ENCODE data around the gene MFAP5. TPM values are rescaled to one million over a fixed set of nuclear protein-coding genes. Genes with fewer than 3 reads are reported as not detected.
"Not testable (repeated sequence)": the region's sequence is repeated elsewhere in the genome, so short reads cannot be mapped to it uniquely, and the experiment has no call there.

MFAP5 gene
- polyA plus RNA-seq, 3 donors, result 0.10 to 2.3 (median 1.0) TPM

DNA sequence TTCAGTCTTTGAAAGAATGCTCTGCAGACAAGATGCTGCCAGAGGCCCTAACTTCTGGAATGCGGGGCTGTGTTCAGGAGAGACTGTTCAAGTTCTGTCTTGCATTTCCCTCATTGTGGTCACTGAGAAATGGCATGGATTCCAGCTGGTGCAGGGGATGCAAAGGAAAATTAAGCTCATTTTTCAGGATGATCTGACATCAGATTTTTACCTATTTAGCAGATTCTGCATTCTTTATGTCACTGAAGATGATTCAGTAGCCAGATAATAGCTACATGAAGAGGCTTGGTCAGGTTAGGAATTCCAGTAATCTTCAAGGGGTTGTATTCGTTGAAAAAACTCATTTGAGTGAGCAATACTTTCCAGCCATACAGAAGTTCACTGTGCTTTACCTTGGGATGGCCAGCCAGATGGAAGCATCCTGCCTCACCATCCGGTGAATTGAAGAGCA lies 16.1 kb upstream of the MFAP5 start:
- no peak for DNase-seq

DNA sequence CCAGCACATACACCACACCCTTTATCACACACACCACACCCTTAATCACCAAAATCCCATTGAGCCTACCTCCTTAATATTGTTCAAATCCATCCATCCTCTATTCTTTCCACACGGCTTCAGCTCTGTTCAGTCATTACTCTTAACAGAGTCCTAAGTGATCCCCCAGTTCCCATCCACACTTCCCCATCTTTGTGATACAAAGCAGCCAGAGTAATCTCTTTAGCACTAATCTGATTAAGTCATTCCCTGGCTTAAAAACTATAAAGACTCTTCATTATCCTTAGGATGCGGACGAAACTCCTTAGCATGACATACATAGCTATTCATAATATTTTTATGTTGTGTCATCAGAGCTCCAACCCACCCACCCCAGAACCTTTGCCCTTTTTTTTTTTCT lies 14.7 kb upstream of the MFAP5 start:
- no peak for DNase-seq

DNA sequence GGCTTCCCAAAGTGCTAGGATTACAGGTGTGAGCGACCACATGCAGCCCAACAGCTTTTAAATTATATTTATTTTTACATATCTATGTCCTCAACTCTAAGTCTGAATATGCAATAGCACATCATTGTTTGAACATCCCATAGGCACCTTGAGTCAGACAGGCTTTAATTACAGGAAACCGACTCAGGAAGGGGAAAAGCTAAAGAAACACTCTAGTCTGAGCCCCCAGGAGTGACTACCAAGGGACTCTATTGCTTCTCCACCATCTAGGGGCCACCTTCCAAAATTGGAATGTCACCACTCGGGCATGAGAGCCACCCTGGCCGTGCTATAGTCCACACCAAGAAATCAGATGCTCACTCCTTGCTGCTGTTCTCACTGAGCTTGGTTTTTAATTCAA lies 14.0 kb upstream of the MFAP5 start:
- DNase-seq, result no peak

DNA sequence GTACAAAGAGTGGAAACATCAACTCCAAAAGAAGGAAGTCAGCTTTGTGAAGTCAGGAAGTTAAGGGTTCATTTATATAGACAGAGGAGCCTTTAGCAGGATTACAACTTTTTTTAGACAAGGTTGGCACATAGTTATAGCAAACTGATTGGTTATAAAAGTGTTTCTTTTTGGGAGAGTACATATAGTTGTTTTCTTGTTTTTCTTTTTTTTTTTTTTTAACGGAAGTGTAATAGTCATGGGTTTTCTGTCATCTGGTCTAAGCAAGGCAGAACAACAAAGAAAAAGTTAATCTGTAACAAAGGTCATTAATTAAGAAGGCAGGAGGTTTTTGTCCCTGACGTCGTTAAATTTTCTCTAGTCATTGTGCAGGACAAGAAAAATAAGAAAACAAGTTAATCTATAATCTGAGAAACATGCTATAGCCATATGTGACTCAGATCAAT lies 13.0 kb upstream of the MFAP5 start:
- no peak for DNase-seq

DNA sequence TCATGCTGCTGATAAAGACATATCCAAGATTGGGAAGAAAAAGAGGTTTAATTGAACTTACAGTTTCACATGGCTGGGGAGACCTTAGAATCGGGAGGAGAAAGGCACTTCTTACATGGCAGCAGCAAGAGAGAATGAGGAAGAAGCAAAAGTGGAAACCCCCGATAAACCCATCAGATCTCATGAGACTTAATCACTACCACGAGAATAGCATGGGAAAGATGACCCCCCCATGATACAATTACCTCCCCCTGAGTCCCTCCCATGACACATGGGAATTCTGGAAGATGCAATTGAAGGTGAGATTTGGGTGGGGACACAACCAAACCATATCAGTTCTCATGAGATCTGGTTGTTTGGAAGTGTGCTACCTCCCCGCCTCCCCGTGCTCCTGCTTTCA lies 9.8 kb upstream of the MFAP5 start:
- no peak for DNase-seq

DNA sequence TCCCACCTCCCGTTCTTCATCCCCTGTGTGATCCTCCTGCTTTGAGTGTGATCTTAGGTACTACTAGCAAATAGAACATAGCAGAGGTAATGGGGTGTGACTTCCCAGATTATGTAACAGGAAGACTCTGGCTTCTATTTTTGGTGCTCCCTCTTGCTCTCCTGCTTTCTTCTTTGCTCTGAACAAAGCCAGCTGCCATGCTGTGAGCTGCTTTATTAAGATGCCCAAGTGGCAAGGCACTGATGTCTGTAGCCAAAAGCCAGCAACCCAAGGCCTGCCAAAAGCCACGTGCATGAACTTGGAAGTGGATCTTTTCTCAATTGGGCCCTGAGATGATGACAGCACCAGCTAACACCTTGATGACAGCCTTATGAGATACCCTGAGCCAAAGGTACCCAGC lies 5.8 kb upstream of the MFAP5 start:
- no peak for DNase-seq

DNA sequence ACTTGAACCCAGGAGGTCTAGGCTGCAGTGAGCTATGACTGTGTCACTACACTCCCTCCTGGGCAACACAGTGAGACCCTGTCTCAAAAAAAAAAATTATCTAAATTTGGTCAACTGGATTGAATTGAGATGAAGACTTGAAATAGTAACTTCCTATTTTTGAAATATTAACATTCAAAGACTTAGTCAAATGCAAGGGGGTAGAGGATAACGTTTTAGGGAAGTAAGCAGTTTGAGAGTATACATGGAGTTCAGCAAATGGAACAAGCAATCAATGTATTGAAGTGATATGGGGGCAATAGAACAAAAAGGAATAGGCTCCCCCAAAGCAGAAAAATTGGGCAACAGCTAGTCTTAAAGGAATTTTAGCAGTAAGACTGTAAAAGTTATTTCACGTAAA lies 4.6 kb upstream of the MFAP5 start:
- no peak for DNase-seq

DNA sequence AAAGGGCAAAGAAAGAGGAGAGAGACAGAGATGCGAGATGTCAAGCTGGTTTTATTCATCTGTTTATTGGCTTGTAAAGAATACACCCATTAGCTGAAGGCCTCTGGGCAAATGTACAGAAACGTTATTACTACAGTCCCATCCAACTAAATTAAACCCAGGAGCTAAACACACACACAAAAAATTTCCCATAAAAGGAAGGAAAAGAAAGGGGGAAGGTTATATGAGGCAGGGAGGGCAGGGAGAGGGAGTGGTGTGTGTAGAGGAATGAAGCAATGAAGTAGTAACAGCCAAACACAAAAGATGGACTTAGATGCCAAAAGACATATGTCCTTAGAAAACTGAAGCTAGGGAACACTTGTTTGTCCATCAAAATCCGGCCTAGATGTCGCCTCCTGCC lies 3.1 kb upstream of the MFAP5 start:
- no peak for DNase-seq

DNA sequence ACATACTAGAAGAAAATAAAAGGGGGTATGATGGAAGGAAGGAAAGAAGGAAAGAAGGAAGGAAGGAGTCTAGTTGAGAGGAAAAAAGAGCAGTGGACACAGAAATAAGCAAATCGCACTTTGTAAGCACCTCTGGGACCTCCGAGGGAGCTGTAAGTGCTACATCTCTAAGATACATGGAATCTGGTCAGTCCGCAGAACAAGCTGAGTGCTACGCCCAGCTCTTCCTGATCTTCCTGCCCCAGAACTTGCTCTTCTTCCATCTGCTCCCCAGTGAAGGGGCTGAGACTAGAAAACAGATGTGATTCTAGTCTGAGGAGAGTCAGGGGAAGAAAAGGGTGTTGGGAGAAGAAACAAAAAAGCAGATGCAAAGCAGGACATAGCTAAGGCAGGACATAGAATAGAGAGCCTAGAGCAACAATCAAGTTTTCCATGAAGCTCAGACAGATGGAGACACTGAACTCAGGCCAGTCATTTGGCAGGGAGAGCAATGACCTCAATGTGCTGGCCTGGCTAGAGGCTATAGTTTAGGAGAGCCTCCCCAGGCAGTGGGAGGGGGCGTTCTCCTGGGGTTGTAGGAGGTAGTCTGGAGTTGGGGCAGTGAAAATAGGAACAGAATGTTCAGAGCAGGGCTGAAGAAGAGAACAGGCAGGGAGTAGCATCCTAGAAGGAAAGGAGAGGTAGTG lies 1.7 kb upstream of the MFAP5 start:
- DNase-seq, result no peak

DNA sequence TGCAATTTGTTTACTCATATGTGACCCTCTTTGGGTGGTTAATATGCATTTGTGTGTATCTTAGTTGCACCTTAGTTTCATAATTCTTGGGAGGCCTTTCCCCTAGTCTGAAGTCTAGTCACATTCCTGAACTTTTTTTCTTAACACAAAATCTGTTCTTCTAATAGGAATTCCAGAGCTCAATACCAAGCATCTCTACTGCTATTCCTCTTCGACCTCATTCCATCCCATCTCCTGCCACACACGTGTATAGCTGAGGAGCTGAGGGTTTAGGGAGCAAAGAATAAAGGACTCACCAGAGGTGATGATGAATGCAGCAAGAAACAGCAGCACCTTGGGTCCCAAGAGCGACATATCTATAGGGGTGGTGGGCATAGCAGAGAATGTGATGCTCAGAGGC lies 875 bp downstream of the MFAP5 start:
- DNase-seq, result no peak

DNA sequence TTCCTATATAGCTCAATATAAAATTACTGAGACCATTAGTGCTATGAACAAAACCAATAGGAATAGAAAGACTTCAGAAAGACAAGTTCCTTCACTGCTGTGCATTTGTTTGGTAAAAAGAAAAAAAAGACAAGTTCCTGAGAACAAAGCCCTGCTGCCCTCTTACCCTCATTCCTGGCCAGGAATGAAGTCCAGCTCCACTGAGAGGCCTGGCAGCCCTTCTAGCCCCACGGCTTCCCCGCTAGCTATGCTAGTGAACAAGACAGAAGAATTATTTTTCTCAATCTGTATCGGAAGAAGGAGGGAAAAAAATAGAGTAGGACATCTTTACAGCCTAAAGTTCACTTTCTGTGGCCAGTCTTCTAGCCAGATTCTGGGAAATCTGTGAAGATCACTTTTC lies 1.6 kb downstream of the MFAP5 start:
- no peak for DNase-seq

DNA sequence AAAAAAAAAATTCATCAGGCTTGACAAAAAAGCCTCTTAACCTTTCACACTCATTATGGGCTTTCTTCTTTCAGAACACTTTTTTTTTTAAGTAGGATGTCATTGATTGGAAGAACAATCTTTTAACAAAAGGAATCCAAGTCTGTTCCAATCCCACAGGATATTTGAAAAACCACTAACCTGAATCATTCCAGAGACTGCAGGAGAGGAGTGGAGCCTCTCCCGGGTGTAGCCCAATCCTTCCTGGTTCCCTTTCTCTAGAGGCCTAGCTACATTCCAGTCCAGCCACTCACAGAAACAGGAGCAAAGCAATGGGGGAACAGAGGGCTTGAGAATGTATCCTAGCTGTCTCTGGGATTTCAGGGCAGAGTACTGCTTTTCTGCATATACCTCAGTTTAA lies 4.3 kb downstream of the MFAP5 start:
- no peak for DNase-seq

DNA sequence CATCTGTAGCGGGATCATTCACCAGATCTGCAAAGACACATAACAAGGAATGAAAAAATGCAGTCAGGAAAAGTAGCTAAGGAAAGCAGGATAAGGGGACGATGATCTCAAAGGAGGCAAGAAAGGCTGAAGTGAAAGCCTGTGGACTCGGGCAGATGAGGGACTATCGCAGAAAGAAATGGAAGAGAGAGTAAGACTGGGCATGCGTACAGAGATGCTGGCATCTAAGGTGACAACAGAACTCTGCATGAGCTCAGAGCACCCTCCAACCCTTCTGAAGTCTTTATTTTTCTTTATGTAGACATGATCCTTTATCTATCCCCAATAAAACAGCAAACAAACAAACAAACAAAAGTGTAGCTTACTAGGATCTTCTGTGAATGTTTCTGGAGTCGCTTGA lies 7.2 kb downstream of the MFAP5 start:
- DNase-seq, result no peak

DNA sequence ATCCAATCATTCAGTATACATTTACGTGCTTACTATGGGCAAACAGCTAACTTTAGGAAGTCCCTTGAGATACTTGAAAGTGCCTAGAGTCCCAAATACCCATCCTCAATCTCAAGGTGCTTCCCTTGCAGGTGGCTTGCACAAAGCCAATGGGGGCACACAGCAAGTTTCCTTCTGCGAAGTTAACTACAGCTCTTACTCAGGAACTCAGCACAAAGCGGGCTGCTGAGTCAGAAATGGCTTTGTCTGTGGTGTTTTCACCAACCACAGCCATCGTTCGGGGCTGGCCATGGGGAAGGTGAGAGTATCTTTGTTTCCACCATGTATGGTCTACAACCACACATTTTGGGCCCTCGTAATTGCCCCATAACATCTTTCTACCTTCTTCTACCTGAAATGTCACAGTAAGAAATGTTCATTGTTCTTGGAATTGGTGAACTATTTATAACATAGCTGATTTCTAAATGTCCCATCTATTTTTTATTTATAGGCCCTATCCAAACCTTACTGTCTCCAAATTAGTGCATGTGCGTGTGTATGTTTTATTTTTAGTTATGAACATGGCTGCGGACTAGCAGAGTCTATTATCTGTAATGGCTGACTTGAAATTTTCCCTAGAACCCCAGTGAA lies 13.9 kb downstream of the MFAP5 start:
- no peak for DNase-seq

DNA sequence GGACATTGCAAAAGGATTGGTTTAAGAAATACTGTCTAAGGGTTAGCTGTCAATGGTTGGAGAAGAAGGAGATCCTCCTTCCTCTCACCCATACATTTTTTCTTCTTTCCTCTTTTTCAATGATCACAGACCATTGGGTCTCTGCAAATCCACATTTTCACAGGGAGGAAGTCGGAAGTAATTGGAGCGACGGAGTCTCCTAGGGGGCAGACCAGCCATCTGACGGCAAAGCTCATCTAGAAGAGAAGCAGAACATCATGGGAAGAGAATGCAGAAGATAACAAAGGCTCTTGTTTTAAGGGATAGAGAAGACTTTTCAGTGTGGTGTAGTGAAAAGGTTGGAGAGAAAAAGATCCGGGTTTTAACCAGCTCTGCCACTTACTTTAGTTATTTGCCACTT lies 14.7 kb downstream of the MFAP5 start:
- no peak for DNase-seq

DNA sequence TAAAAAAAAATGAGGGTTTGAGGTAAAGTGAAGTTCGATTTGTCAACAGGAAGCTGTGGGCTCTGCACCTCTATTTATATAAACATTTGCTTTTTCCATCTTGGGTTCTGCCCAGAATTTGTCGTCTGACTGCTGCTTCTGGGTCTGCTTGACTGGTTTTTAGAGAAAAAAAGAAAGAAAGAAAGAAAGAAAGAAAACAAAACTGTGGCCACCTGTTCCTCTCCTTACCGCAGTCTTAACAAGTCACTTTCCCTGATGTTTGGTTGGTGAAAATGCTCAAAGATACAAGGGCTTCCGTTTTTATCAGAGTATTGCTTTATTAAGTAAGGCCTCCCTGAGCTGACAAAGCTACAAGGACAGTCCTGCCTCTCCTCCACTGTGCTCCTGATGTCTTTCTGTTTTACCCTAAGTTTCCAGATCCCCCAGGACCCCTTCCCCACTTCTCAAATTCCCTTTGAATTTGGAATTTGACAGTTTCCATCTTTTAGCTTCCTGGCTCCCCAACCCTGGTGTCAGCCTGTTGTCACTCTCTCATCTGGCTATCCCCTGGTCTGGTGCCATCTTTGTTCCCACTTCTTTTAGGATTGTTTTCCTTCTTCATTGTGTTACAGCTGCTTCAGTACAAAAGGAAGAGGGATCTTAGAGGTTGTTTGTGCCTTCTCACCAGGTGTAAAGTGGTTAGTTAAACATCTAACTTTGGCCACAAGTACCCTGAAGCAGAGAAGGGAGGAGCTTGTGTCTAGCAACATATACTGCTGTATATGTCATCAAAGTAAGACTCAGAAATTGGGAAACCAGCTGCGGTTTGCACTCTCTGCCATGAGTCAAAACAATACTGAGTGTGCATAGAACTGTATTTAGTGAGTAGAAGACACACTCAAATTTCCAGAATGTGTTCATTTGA lies 18.0 kb downstream of the MFAP5 start:
- DNase-seq, result no peak

DNA sequence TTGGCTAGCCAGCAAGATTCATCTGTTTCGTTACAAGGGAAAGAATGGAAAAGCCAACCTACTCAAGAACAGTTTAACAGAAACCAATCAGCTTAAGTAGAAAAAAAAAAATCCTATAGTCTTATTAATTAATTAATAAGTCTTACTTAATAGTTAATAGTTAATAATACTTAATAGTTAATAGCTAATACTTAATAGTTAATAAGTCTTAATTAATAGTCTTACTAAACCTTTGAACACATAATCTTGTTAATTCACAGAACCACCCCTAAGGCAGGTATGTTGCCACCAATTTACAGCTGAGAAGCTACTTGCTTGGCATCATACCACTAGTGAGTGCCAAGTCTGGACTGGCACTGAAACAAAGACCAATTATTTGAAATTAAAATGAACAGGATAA lies 19.9 kb downstream of the MFAP5 start:
- no peak for DNase-seq

DNA sequence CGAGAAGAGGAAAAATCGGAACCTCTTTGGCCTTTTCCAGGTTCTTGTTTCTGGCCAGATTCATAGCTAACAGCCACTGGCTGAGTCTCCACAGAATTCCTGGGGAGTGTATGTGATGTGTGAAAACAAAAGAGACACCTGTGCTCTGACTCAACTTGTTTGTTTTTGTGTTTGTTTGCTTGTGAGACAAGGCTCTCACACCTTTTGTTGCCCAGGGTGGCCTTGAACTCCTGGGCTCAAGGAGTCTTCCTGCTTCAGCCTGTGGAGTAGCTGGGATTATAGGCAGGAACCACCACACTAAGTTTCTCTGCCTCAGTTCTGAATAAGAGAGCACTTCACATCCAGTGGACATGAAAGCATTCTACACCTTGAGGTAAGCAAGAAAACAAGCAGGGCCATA lies 22.7 kb downstream of the MFAP5 start:
- no peak for DNase-seq

DNA sequence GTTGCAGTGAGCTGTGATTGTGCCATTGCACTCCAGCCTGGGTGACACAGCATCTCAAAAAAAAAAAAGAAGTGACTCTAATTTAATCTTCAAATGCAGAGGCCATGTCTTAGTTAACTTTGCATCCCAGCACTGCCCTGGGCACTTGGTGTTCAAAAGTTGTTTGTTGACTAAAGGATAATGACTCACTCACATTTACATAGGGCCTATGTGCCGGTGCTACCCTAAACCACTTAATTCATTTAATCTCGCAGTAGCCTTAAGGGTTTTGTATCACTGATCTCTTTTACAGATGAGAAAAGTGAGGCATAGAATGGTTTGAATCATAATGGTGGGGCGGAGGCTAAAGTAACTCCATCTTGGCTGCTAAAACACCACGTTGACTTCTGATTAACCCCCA lies 23.7 kb downstream of the MFAP5 start:
- DNase-seq, result no peak

DNA sequence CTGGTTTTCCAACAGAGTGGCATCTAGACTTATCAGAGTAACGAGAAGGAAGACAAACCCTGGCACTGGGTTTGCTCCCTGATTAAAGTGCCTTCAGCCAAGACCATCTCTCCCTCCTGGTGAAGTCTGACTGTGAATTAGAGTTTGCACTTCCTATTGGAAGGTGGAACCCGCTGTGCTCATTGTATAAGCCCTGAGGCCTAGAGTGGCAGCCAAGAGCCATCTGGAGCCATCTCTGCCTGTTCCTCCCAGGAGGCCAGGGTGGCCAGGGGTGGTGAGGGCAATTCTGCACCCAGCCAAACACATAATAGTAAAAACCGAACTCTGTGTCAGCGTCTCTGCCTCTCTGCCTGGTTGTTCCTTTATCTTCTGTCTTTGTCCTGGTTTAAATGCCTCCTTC lies 25.0 kb downstream of the MFAP5 start:
- no peak for DNase-seq

DNA sequence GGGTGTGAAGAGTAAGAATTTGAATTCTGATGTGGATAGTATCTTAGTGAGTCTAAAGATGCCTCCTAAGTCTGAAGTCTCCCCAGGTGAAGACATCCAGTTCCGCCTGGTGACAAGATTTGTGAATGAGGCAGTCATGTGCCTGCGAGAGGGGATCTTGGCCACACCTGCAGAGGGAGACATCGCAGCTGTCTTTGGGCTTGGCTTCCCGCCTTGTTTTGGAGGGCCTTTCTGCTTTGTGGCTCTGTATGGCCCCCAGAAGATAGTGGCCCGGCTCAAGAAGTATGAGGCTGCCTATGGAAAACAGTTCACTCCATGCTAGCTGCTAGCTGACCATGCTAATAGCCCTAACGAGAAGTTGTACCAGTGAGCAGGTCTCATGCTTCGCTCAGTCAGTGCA lies 25.4 kb downstream of the MFAP5 start:
- DNase-seq, result no peak

DNA sequence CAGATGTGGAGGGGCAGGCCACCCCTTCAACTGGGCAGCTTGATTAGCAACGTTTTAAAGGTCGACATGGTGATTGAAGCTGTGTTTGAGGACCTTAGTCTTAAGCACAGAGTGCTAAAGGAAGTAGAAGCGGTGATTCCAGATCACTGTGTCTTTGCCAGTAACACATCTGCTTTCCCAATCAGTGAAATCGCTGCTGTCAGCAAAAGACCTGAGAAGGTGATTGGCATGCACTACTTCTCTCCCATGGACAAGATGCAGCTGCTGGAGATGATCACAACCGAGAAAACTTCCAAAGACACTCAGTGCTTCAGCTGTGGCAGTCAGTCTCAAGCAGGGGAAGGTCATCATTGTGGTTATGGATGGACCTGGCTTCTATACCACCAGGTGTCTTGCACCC lies 26.0 kb downstream of the MFAP5 start:
- no peak for DNase-seq

DNA sequence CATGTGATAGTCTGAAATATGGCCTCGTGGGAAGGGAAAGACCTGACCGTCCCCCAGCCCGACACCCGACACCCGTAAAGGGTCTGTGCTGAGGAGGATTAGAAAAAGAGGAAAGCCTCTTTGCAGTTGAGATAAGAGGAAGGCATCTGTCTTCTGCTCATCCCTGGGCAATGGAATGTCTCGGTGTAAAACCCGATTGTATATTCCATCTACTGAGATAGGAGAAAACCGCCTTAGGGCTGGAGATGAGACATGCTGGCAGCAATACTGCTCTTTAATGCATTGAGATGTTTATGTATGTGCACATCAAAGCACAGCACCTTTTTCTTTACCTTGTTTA lies 26.6 kb downstream of the MFAP5 start:
- not testable (repeated sequence) for DNase-seq
